Activated CD8-positive, alpha-beta memory T cell treated with anti-CD3 and anti-CD28 coated beads, Interleukin-2, amount 50 U/mL, for 24 hours (primary cell): ENCODE data around the gene RASL12.
"Not testable (repeated sequence)": the region's sequence is repeated elsewhere in the genome, so short reads cannot be mapped to it uniquely, and the experiment has no call there.

Source experiments
- DNase-seq: peaks from one replicate; pipeline ENCODE4 v3.0.0-alpha.2; 2020; ENCODE audit errors: extremely low read depth

Gene RASL12

DNA sequence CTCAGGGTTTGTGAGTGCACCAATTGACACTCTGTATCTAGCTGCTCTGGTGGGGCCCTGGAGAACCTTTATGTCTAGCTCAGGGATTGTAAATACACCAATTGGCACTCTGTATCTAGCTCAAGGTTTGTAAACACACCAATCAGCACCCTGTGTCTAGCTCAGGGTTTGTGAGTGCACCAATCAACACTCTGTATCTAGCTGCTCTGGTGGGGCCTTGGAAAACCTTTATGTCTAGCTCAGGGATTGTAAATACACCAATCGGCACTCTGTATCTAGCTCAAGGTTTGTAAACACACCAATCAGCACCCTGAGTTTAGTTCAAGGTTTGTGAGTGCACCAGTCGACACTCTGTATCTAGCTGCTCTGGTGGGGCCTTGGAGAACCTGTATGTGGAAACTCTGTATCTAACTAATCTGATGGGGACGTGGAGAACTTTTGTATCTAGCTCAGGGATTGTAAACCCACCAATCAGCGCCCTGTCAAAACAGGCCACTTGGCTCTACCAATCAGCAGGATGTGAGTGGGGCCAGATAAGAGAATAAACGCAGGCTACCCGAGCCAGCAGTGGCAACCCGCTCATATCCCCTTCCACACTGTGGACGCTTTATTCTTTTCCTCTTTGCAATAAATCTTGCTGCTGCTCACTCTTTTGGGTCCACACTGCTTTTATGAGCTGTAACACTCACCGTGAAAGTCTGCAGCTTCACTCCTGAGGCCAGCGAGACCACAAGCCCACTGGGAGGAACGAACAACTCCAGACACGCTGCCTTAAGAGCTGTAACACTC, 8.0 kb upstream of the RASL12 start:
- not testable (repeated sequence) for DNase-seq

GRCh38 chr15:65074946-65075345, 7.2 kb upstream of the RASL12 start:
- not testable (repeated sequence) for DNase-seq

DNA sequence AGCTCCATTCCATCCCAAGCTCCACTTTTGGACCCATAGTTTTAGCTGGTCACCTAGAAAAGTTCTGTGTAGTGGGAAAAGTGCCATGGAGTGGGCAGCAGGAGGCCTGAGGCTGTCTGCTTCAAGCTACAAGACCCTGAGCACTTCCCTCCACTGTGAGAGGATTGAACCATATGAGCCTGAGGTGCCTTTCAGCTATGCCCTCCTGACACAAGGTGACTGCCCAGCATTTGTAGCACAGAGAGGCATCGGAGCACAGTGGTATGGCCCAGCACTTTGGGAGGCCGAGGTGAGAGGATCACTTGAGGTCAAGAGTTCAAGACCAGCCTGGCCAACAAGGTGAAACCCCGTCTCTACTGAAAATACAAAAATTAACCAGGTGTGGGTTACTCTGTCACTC, 4.8 kb upstream of the RASL12 start:
- no peak for DNase-seq

DNA sequence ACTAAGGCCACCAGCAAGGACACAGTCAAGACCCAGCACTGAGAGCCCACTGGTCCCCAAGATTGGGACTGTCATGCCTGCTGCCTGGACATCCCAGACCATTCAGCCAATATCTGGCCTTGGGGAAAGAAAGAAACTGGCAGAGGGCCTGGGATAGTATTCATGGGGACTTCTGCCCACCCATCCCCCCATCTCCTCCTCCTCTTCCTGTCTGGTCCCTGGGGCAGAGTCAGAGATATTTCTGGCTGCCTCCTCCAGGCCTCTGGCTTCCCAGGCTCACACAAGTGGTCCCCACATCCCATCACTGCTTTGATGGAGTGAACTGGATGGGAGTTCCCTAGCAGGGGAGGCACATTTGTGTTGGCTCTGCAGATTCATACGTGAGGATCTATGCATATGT, 4.2 kb upstream of the RASL12 start:
- no peak for DNase-seq

DNA sequence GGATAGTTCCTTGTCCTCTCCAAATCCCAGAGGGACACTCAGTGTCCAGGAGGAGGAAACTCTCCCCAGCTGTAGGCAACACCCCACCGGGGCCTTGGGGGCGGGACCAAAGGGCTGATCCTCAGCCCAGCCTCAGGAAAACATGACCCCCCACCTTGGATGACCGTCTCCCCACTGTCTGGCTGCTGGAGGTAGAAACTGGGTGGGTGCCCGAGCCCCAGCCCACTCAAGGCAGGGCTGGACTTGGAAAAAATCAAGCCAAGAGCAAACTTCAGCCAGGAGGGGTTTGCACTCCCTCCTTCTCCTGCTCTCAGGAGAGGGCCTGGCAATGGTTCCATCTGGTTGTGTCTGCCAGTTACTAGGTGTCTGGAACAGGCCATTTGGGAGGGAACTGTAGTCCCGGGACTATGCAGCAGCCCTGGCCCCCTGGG, 3.6 kb upstream of the RASL12 start:
- DNase-seq, result no peak

DNA sequence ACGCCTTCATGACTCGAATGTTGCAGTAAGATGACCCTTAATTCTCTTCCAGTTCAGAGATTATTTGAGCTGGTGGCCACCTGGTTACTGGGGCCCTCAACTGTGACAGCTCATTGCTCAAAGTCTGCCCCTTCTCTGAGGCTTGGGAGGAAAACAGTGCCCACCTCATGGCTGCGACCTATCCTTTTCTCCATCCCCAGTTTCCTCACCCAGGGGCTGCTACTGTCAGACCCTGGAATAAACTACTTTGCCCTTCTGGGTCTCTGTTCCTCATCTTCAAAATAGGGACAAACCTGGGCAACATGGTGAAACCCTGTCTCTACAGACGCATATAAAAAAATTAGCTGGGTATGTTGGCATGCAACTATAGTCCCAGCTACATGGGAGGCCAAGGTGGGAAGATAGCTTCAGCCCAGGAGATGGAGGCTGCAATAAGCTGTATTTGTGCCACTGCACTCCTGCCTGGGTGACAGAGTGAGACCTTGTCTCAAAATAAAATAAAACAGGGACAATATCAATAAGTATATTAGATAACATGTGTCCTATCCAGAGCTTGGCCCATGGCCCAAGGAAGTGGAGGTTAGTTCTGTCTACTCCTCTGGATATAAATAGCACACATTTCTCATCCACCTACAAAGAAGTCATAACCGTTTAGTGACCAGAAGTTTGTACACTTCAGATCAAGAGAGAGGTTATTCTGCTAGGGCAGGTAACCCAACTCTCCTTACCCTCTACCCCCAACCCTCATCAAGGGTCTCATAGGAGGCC, 2.2 kb upstream of the RASL12 start:
- no peak for DNase-seq

- no peak for DNase-seq
These were observed 1.4 kb upstream of the RASL12 start for GRCh38 chr15:65069179-65069578.

- DNase-seq, result no peak
These were observed 605 bp upstream of the RASL12 start for GRCh38 chr15:65068403-65068788.

GRCh38 chr15:65067317-65067644, 510 bp downstream of the RASL12 start:
- no peak for DNase-seq

DNA sequence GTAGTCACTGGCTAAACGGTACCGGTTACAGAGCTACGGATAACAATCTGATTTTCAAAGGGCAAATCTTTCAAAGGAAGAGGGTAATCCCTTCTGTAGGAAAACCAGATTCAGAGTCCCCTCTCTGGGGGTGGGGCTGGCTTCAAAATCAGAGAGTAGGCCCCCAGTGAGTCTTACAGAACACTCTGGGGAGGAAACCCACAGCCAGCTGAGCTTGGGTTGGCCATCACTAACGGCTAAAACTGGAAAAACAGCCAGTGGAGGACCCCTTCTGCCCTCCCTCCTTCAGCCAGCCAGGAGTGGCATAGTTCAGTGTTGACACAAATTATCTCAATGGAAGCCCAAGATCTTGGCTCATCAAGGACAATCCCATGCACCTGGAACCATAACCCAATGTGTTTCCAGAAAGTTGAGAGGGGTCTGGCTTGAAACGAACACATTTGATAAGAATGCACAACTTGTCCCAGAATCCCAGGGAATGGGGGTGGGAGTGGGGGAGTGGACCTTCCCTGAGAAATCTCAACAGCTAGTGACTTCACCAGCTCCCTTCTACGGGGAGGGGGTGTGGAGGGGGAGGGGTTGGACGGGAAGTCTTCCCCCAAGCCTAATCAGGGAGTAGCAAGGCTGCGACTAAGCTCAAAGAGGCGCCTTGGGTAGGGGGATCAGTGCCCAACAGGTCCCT, 1.0 kb downstream of the RASL12 start:
- DNase-seq, result no peak

- no peak for DNase-seq
These were observed 1.7 kb downstream of the RASL12 start for GRCh38 chr15:65066001-65066634.

- no peak for DNase-seq
These were observed 5.1 kb downstream of the RASL12 start for GRCh38 chr15:65062726-65063125.

GRCh38 chr15:65062061-65062460, 5.7 kb downstream of the RASL12 start:
- no peak for DNase-seq

GRCh38 chr15:65060641-65061397, 7.0 kb downstream of the RASL12 start:
- DNase-seq, result no peak

- DNase-seq, result no peak
These were observed 7.7 kb downstream of the RASL12 start for GRCh38 chr15:65059931-65060596.

GRCh38 chr15:65059369-65059750, 8.4 kb downstream of the RASL12 start:
- no peak for DNase-seq

DNA sequence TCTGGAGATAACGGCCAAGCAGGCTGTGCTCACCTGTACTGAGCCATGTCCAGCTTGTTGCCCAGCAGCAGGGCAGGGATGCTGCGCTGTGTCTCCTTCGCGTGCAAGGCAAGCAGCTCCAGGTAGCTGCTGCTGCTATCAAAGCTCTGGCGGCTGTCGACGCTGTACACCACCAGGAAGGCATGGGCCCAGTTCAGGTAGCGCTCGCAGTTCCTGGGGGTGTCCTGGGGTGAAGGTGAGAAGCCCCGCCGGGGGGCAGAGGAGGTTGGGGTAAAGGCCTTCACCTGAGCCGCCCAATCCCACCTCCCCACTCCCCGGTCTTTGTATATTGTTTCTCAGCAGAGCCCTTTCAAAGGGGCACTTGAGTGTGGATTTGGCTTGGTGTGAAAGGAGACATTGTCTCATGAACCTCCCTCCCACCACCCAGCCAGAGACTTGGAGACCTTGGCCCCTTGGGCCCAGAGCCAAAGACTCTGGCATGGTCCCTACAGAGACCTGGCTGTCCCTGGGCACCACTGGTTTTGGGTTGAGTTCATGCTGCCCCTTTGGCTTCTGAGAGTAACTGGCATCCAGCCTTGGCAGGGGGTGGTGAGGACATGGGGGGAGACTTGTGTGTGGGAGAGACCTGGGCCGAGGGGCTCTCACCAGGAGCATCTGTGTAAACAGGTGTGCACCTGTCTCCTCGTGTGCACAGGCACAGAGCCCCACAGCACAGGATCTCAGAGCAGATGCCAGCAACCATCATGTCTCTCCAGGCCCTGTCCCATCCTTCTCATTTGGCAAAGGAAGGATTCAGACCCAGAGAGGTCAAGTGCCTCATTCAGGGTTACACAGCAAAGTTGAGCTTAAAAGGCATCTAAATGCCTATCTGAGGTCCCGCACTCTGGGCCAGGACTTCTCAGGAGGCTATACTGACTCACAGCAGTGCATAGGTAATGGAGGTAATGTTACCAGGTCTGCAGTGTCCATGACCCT, 9.1 kb downstream of the RASL12 start:
- no peak for DNase-seq

- DNase-seq, result no peak
These were observed 10.2 kb downstream of the RASL12 start for GRCh38 chr15:65057549-65057940.

GRCh38 chr15:65056868-65057548, 10.8 kb downstream of the RASL12 start:
- DNase-seq, result no peak
